Measurements from ENCODE around the gene DNAH11.

GRCh38 chr7:21730399-21730798, 187.6 kb downstream of the DNAH11 start:
- no peak for TF ChIP-seq EP300 (conservative IDR thresholded peaks at IDR 0.05; ENCODE audit: poor library complexity, severe bottlenecking)
- no peak for TF ChIP-seq POLR2AphosphoS5 (IDR thresholded peaks at IDR 0.05)
- TF ChIP-seq CTCF (IDR thresholded peaks at IDR 0.05; ENCODE audit: poor library complexity, severe bottlenecking) = no peak
- no peak for TF ChIP-seq RAD21 (conservative IDR thresholded peaks at IDR 0.05)
- TF ChIP-seq EZH2 (IDR thresholded peaks at IDR 0.05; ENCODE audit: borderline replicate concordance, insufficient read depth, low read length, poor library complexity, severe bottlenecking) = no peak
- no peak for TF ChIP-seq TAF1 (IDR thresholded peaks at IDR 0.05; ENCODE audit: low read depth)
- no peak for TF ChIP-seq MXI1 (conservative IDR thresholded peaks at IDR 0.05; ENCODE audit: poor library complexity, severe bottlenecking)

All from neural cell (in vitro differentiated cells).